ENCODE data around the gene U2SURP.
A peak's percentile ranks its signal among the peaks of the same experiment; 100 is the strongest.
"Not testable (repeated sequence)": the region's sequence is repeated elsewhere in the genome, so short reads cannot be mapped to it uniquely, and the experiment has no call there.

U2SURP gene

GRCh38 chr3:142988221-142988620, 13.1 kb upstream of the U2SURP start:
- not testable (repeated sequence) for H3K9ac ChIP-seq (ENCODE audit: low read depth, low read length); H3K9me3 ChIP-seq (ENCODE audit: control insufficient read depth, insufficient read depth, low read length); H3K36me3 ChIP-seq (ENCODE audit: insufficient read depth, low read length); H3K4me1 ChIP-seq (ENCODE audit: insufficient read depth, low read length)

- H3K36me3 ChIP-seq (ENCODE audit: insufficient read depth, low read length); H3K9me3 ChIP-seq (ENCODE audit: control insufficient read depth, insufficient read depth, low read length); H3K4me1 ChIP-seq (ENCODE audit: insufficient read depth, low read length); H3K9ac ChIP-seq (ENCODE audit: low read depth, low read length): not testable (repeated sequence)
Measured at GRCh38 chr3:142988826-142989225, 12.5 kb upstream of the U2SURP start.

GRCh38 chr3:142990721-142991120, 10.6 kb upstream of the U2SURP start:
- no peaks in the 10 kb centered on the region for H3K36me3 ChIP-seq (ENCODE audit: insufficient read depth, low read length)
- H3K4me1 ChIP-seq (ENCODE audit: insufficient read depth, low read length) = no peaks in the 10 kb centered on the region
- no peaks in the 10 kb centered on the region for H3K9me3 ChIP-seq (ENCODE audit: control insufficient read depth, insufficient read depth, low read length)
- H3K9ac ChIP-seq (ENCODE audit: low read depth, low read length) = no peak overlapping the region

GRCh38 chr3:142992323-142992722, 9.0 kb upstream of the U2SURP start:
- peaks cover 2% of the 10 kb centered on the region; the same call in 1 of the 2 replicates for H3K4me1 ChIP-seq (ENCODE audit: insufficient read depth, low read length)

GRCh38 chr3:142993958-142994442, 7.4 kb upstream of the U2SURP start:
- Histone ChIP-seq H3K4me1 (ENCODE audit: insufficient read depth, low read length) (peaks cover 4% of the 10 kb centered on the region; the same call in 1 of the 2 replicates), H3K9ac (ENCODE audit: low read depth, low read length) (no peak overlapping the region), H3K9me3 (ENCODE audit: control insufficient read depth, insufficient read depth, low read length) (no peaks in the 10 kb centered on the region), H3K36me3 (ENCODE audit: insufficient read depth, low read length) (no peaks in the 10 kb centered on the region)

More at GRCh38 chr3:142992323-142992722, 9.0 kb upstream of the U2SURP start:
- Histone ChIP-seq H3K36me3 (ENCODE audit: insufficient read depth, low read length) (no peaks in the 10 kb centered on the region), H3K9ac (ENCODE audit: low read depth, low read length) (no peak overlapping the region), H3K9me3 (ENCODE audit: control insufficient read depth, insufficient read depth, low read length) (no peaks in the 10 kb centered on the region)

GRCh38 chr3:142997330-142997729, 4.0 kb upstream of the U2SURP start:
- H3K9ac ChIP-seq (ENCODE audit: low read depth, low read length) = no peak overlapping the region; the same call in 1 of the 2 replicates
- no peaks in the 10 kb centered on the region for H3K36me3 ChIP-seq (ENCODE audit: insufficient read depth, low read length)
- H3K4me1 ChIP-seq (ENCODE audit: insufficient read depth, low read length) = peaks cover 4% of the 10 kb centered on the region; the same call in 1 of the 2 replicates
- H3K9me3 ChIP-seq (ENCODE audit: control insufficient read depth, insufficient read depth, low read length) = no peaks in the 10 kb centered on the region

- no peaks in the 10 kb centered on the region for H3K36me3 ChIP-seq (ENCODE audit: insufficient read depth, low read length)
- H3K9me3 ChIP-seq (ENCODE audit: control insufficient read depth, insufficient read depth, low read length) = no peaks in the 10 kb centered on the region
- peaks cover 4% of the 10 kb centered on the region for H3K4me1 ChIP-seq (ENCODE audit: insufficient read depth, low read length)
- H3K9ac ChIP-seq (ENCODE audit: low read depth, low read length) = no peak overlapping the region
Measured at GRCh38 chr3:142998439-142998838, 2.9 kb upstream of the U2SURP start.

GRCh38 chr3:142999881-143000280, 1.5 kb upstream of the U2SURP start:
- Histone ChIP-seq H3K4me1 (ENCODE audit: insufficient read depth, low read length) (peaks cover 4% of the 10 kb centered on the region), H3K36me3 (ENCODE audit: insufficient read depth, low read length) (no peaks in the 10 kb centered on the region), H3K9ac (ENCODE audit: low read depth, low read length) (peak overlapping the region; percentile 87; the same call in 1 of the 2 replicates), H3K9me3 (ENCODE audit: control insufficient read depth, insufficient read depth, low read length) (no peaks in the 10 kb centered on the region)

- no peaks in the 10 kb centered on the region for H3K9me3 ChIP-seq (ENCODE audit: control insufficient read depth, insufficient read depth, low read length)
- peak overlapping the region; percentile 87 for H3K9ac ChIP-seq (ENCODE audit: low read depth, low read length)
- H3K36me3 ChIP-seq (ENCODE audit: insufficient read depth, low read length) = no peaks in the 10 kb centered on the region
- H3K4me1 ChIP-seq (ENCODE audit: insufficient read depth, low read length) = peaks cover 4% of the 10 kb centered on the region
Measured at GRCh38 chr3:143000528-143000927, 842 bp upstream of the U2SURP start.

GRCh38 chr3:143001034-143001368, 369 bp upstream of the U2SURP start:
- H3K4me1 ChIP-seq (ENCODE audit: insufficient read depth, low read length) = peaks cover 4% of the 10 kb centered on the region
- no peaks in the 10 kb centered on the region for H3K36me3 ChIP-seq (ENCODE audit: insufficient read depth, low read length)
- no peaks in the 10 kb centered on the region for H3K9me3 ChIP-seq (ENCODE audit: control insufficient read depth, insufficient read depth, low read length)
- peak overlapping the region; percentile 87 for H3K9ac ChIP-seq (ENCODE audit: low read depth, low read length)

- H3K9me3 ChIP-seq (ENCODE audit: control insufficient read depth, insufficient read depth, low read length) = no peaks in the 10 kb centered on the region
- peak overlapping the region; percentile 87 for H3K9ac ChIP-seq (ENCODE audit: low read depth, low read length)
- no peaks in the 10 kb centered on the region; the same call in 1 of the 2 replicates for H3K36me3 ChIP-seq (ENCODE audit: insufficient read depth, low read length)
- H3K4me1 ChIP-seq (ENCODE audit: insufficient read depth, low read length) = peaks cover 4% of the 10 kb centered on the region
Measured at GRCh38 chr3:143002083-143002712, 828 bp downstream of the U2SURP start.

GRCh38 chr3:143002727-143003126, 1.4 kb downstream of the U2SURP start:
- Histone ChIP-seq H3K36me3 (ENCODE audit: insufficient read depth, low read length) (no peaks in the 10 kb centered on the region; the same call in 1 of the 2 replicates), H3K9ac (ENCODE audit: low read depth, low read length) (peak overlapping the region; percentile 87), H3K4me1 (ENCODE audit: insufficient read depth, low read length) (peaks cover 2% of the 10 kb centered on the region), H3K9me3 (ENCODE audit: control insufficient read depth, insufficient read depth, low read length) (no peaks in the 10 kb centered on the region)

GRCh38 chr3:143004823-143005222, 3.5 kb downstream of the U2SURP start:
- Histone ChIP-seq H3K9ac (ENCODE audit: low read depth, low read length) (no peak overlapping the region), H3K36me3 (ENCODE audit: insufficient read depth, low read length) (no peaks in the 10 kb centered on the region; the same call in 1 of the 2 replicates)

GRCh38 chr3:143010024-143010423, 8.7 kb downstream of the U2SURP start:
- H3K36me3 ChIP-seq (ENCODE audit: insufficient read depth, low read length) = no peaks in the 10 kb centered on the region; the same call in 1 of the 2 replicates
- no peak overlapping the region for H3K9ac ChIP-seq (ENCODE audit: low read depth, low read length)
- H3K9me3 ChIP-seq (ENCODE audit: control insufficient read depth, insufficient read depth, low read length) = no peaks in the 10 kb centered on the region
- H3K4me1 ChIP-seq (ENCODE audit: insufficient read depth, low read length) = peaks cover 4% of the 10 kb centered on the region; the same call in 1 of the 2 replicates

More at GRCh38 chr3:143004823-143005222, 3.5 kb downstream of the U2SURP start:
- Histone ChIP-seq H3K4me1 (ENCODE audit: insufficient read depth, low read length) (peaks cover 4% of the 10 kb centered on the region), H3K9me3 (ENCODE audit: control insufficient read depth, insufficient read depth, low read length) (no peaks in the 10 kb centered on the region)

- Histone ChIP-seq H3K9ac (ENCODE audit: low read depth, low read length) (no peak overlapping the region), H3K9me3 (ENCODE audit: control insufficient read depth, insufficient read depth, low read length) (no peaks in the 10 kb centered on the region), H3K4me1 (ENCODE audit: insufficient read depth, low read length) (peaks cover 4% of the 10 kb centered on the region; the same call in 1 of the 2 replicates), H3K36me3 (ENCODE audit: insufficient read depth, low read length) (peaks cover under 1% of the 10 kb centered on the region)
Measured at GRCh38 chr3:143011705-143012104, 10.3 kb downstream of the U2SURP start.
